Glutamatergic neuron (in vitro differentiated cells): ENCODE data around the gene SIGLEC8. TPM values are rescaled to one million over a fixed set of nuclear protein-coding genes. Genes with fewer than 3 reads are reported as not detected.

Source experiments
- DNase-seq: peaks from one replicate; pipeline ENCODE4 v3.0.0; 2022
- H3K27ac Mint-ChIP-seq: one replicate; pipeline ENCODE4 v1.8.0; 2020; ENCODE audit warnings: mild to moderate bottlenecking, mixed read lengths, inconsistent platforms; ENCODE audit not compliant: unreplicated experiment
- H3K27me3 Mint-ChIP-seq: one replicate; pipeline ENCODE4 v1.8.0; 2020; ENCODE audit warnings: mild to moderate bottlenecking, moderate library complexity, mixed read lengths, inconsistent platforms; ENCODE audit not compliant: unreplicated experiment
- H3K36me3 Mint-ChIP-seq: one replicate; pipeline ENCODE4 v1.8.0; 2020; ENCODE audit warnings: mild to moderate bottlenecking, mixed read lengths, inconsistent platforms; ENCODE audit not compliant: unreplicated experiment
- H3K4me1 Mint-ChIP-seq: one replicate; pipeline ENCODE4 v1.8.0; 2020; ENCODE audit warnings: mild to moderate bottlenecking, low read depth, mixed read lengths, inconsistent platforms; ENCODE audit not compliant: unreplicated experiment
- H3K4me3 Mint-ChIP-seq: one replicate; pipeline ENCODE4 v1.8.0; 2020; ENCODE audit warnings: mild to moderate bottlenecking, mixed read lengths, inconsistent platforms; ENCODE audit not compliant: unreplicated experiment
- H3K9me3 Mint-ChIP-seq: one replicate; pipeline ENCODE4 v1.8.0; 2020; ENCODE audit warnings: mild to moderate bottlenecking, moderate library complexity, mixed read lengths, inconsistent platforms; ENCODE audit not compliant: unreplicated experiment
- CTCF ChIP-seq: fragments of 200-600 bp; sonication (generic); IDR thresholded peaks from one replicate; pipeline ENCODE4 v1.5.0; 2021; ENCODE audit not compliant: partially characterized antibody, unreplicated experiment
- total RNA-seq: library from RNA; stranded (reverse); fragmentation: NEBNext Ultra II Directional; extraction: Animal tissue kit (Norgen Biotek cat#: 25700); gene quantifications from one replicate; pipeline ENCODE4 v1.2.1, GENCODE V29; 2021; ENCODE audit not compliant: unreplicated experiment

SIGLEC8 gene
- total RNA-seq, 1 donor from 2014 or later = not detected

- H3K27me3 Mint-ChIP-seq = peaks cover 2% of the 10 kb centered on the region
- H3K9me3 Mint-ChIP-seq = no peaks in the 10 kb centered on the region
- H3K36me3 Mint-ChIP-seq = peaks cover 6% of the 10 kb centered on the region
- no peak for DNase-seq
- H3K4me3 Mint-ChIP-seq = no peak overlapping the region
- H3K4me1 Mint-ChIP-seq = no peaks in the 10 kb centered on the region
- no peak overlapping the region for H3K27ac Mint-ChIP-seq
- TF ChIP-seq CTCF = no peak
These were observed 33.3 kb upstream of the SIGLEC8 start for GRCh38 chr19:51491586-51491985.

GRCh38 chr19:51490676-51491075 is 32.4 kb upstream of the SIGLEC8 start:
- peaks cover 6% of the 10 kb centered on the region for H3K36me3 Mint-ChIP-seq
- H3K9me3 Mint-ChIP-seq = no peaks in the 10 kb centered on the region
- H3K27ac Mint-ChIP-seq = no peak overlapping the region
- TF ChIP-seq CTCF = no peak
- H3K4me1 Mint-ChIP-seq = no peaks in the 10 kb centered on the region
- no peak overlapping the region for H3K4me3 Mint-ChIP-seq
- H3K27me3 Mint-ChIP-seq = peaks cover 2% of the 10 kb centered on the region
- DNase-seq = no peak

GRCh38 chr19:51489113-51489512 is 30.9 kb upstream of the SIGLEC8 start:
- DNase-seq = no peak
- Mint-ChIP-seq H3K9me3 (peaks cover 1% of the 10 kb centered on the region), H3K27me3 (peaks cover 2% of the 10 kb centered on the region), H3K4me1 (no peaks in the 10 kb centered on the region), H3K36me3 (peaks cover 6% of the 10 kb centered on the region), H3K4me3 (no peak overlapping the region), H3K27ac (no peak overlapping the region)
- no peak for TF ChIP-seq CTCF

- Mint-ChIP-seq H3K36me3 (peaks cover 5% of the 10 kb centered on the region), H3K27me3 (peaks cover 2% of the 10 kb centered on the region), H3K9me3 (peaks cover 1% of the 10 kb centered on the region), H3K4me1 (no peaks in the 10 kb centered on the region), H3K4me3 (no peak overlapping the region), H3K27ac (no peak overlapping the region)
- no peak for TF ChIP-seq CTCF
- DNase-seq = no peak
These were observed 30.2 kb upstream of the SIGLEC8 start for GRCh38 chr19:51488491-51488890.

- Mint-ChIP-seq H3K4me3 (no peak overlapping the region), H3K27me3 (peaks cover 2% of the 10 kb centered on the region), H3K4me1 (no peaks in the 10 kb centered on the region), H3K27ac (no peak overlapping the region), H3K9me3 (peaks cover 1% of the 10 kb centered on the region), H3K36me3 (no peaks in the 10 kb centered on the region)
- no peak for TF ChIP-seq CTCF
- no peak for DNase-seq
These were observed 27.9 kb upstream of the SIGLEC8 start for GRCh38 chr19:51485960-51486660.
